ENCODE data around the gene MALAT1. TPM values are rescaled to one million over a fixed set of nuclear protein-coding genes. Genes with fewer than 3 reads are reported as not detected.

The MALAT1 gene
- total and polyA plus RNA-seq, 2 of the 8 experiments (the other 6 are each of a cell fraction or from before 2014, with no cell fraction given): 115 to 984 TPM

DNA sequence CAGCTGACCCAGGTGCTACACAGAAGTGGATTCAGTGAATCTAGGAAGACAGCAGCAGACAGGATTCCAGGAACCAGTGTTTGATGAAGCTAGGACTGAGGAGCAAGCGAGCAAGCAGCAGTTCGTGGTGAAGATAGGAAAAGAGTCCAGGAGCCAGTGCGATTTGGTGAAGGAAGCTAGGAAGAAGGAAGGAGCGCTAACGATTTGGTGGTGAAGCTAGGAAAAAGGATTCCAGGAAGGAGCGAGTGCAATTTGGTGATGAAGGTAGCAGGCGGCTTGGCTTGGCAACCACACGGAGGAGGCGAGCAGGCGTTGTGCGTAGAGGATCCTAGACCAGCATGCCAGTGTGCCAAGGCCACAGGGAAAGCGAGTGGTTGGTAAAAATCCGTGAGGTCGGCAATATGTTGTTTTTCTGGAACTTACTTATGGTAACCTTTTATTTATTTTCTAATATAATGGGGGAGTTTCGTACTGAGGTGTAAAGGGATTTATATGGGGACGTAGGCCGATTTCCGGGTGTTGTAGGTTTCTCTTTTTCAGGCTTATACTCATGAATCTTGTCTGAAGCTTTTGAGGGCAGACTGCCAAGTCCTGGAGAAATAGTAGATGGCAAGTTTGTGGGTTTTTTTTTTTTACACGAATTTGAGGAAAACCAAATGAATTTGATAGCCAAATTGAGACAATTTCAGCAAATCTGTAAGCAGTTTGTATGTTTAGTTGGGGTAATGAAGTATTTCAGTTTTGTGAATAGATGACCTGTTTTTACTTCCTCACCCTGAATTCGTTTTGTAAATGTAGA is 1.7 kb downstream of the MALAT1 start (continued):
- TF ChIP-seq NRF1 (IDR thresholded peaks at IDR 0.05; ENCODE audit: low read depth, low read length) (no peak), TAF7 (optimal IDR thresholded peaks at IDR 0.05; ENCODE audit: borderline replicate concordance, low read depth, low read length) (peak; percentile 95), HDAC6 (IDR thresholded peaks at IDR 0.05; ENCODE audit: low read depth, low read length) (no peak), CHD1 (IDR thresholded peaks at IDR 0.05; ENCODE audit: low read depth, low read length) (peak; percentile 76), POLR2AphosphoS5 (IDR thresholded peaks at IDR 0.05; ENCODE audit: low read depth, low read length) (peak; percentile 100), CBX8 (IDR thresholded peaks at IDR 0.05; ENCODE audit: borderline replicate concordance, low read depth, low read length) (no peak), HDAC2 (IDR thresholded peaks at IDR 0.05; ENCODE audit: borderline replicate concordance in 1 of 2, low read depth in 2 of 2, low read length in 2 of 2) (peak in 1 of 2 experiments; percentile 53; a peak in 1 of 4 replicates), SIN3A (conservative IDR thresholded peaks at IDR 0.05 in 1 of 2, IDR thresholded peaks at IDR 0.05 in 1 of 2; ENCODE audit: low read depth in 1 of 2, low read length in 2 of 2) (peak; percentile 8 to 39; a peak in 1 of 4 replicates), SAP30 (IDR thresholded peaks at IDR 0.05; ENCODE audit: insufficient read depth, insufficient replicate concordance, low read length) (peak; percentile 70), KDM1A (IDR thresholded peaks at IDR 0.05; ENCODE audit: borderline replicate concordance, low read length) (no peak), KDM4A (IDR thresholded peaks at IDR 0.05; ENCODE audit: low read depth, low read length, severe bottlenecking) (peak; percentile 18), TAF1 (IDR thresholded peaks at IDR 0.05; ENCODE audit: low read depth, low read length) (peak; percentile 35; the same call in 1 of the 2 replicates)
- TF ChIP-seq, protein P1, sequence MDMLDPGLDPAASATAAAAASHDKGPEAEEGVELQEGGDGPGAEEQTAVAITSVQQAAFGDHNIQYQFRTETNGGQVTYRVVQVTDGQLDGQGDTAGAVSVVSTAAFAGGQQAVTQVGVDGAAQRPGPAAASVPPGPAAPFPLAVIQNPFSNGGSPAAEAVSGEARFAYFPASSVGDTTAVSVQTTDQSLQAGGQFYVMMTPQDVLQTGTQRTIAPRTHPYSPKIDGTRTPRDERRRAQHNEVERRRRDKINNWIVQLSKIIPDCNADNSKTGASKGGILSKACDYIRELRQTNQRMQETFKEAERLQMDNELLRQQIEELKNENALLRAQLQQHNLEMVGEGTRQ (IDR thresholded peaks at IDR 0.05; ENCODE audit: low read length): no peak; the same call in 1 of the 2 replicates
- TF ChIP-seq, protein P2, sequence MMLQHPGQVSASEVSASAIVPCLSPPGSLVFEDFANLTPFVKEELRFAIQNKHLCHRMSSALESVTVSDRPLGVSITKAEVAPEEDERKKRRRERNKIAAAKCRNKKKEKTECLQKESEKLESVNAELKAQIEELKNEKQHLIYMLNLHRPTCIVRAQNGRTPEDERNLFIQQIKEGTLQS (IDR thresholded peaks at IDR 0.05; ENCODE audit: insufficient read depth, low read depth, low read length): no peak
- TF ChIP-seq, protein P3, sequence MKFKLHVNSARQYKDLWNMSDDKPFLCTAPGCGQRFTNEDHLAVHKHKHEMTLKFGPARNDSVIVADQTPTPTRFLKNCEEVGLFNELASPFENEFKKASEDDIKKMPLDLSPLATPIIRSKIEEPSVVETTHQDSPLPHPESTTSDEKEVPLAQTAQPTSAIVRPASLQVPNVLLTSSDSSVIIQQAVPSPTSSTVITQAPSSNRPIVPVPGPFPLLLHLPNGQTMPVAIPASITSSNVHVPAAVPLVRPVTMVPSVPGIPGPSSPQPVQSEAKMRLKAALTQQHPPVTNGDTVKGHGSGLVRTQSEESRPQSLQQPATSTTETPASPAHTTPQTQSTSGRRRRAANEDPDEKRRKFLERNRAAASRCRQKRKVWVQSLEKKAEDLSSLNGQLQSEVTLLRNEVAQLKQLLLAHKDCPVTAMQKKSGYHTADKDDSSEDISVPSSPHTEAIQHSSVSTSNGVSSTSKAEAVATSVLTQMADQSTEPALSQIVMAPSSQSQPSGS (IDR thresholded peaks at IDR 0.05; ENCODE audit: low read length): 0 out of 2 replicates have a peak, but pooled peaks have one; percentile 30
- TF ChIP-seq, protein P4, sequence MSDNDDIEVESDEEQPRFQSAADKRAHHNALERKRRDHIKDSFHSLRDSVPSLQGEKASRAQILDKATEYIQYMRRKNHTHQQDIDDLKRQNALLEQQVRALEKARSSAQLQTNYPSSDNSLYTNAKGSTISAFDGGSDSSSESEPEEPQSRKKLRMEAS (IDR thresholded peaks at IDR 0.05): no peak
